Thyroid gland (tissue), 4 donors: ENCODE measurements around the gene GPAM. TPM values are rescaled to one million over a fixed set of nuclear protein-coding genes. Genes with fewer than 3 reads are reported as not detected.
A peak's percentile ranks its signal among the peaks of the same experiment; 100 is the strongest.

Source experiments
- DNase-seq, 2 donors: peaks; one replicate each; pipeline ENCODE4 v3.0.0-alpha.2; 2019
- H3K27ac ChIP-seq, 3 donors: fragments of 200-600 bp; sonication (generic); 1 replicate in 2 of 3; 2 replicates in 1 of 3; pipeline ENCODE4 v1.5.1; 2016 to 2019; ENCODE audit warnings: mild to moderate bottlenecking in 1 of 3, moderate library complexity in 1 of 3
- H3K27me3 ChIP-seq: fragments of 200-600 bp; sonication (generic); one replicate; pipeline ENCODE4 v1.5.1; 2019
- H3K36me3 ChIP-seq, 2 donors: fragments of 200-600 bp; sonication (generic); one replicate each; pipeline ENCODE4 v1.5.1; 2016 to 2019
- H3K4me1 ChIP-seq, 2 donors: fragments of 200-600 bp; sonication (generic); one replicate each; pipeline ENCODE4 v1.5.1; 2017 to 2019
- H3K4me3 ChIP-seq, 3 donors: fragments of 200-600 bp; sonication (generic); replicated peaks in 1 of 3; 1 replicate in 2 of 3; 2 replicates in 1 of 3; pipeline ENCODE4 v1.5.1; 2016; ENCODE audit warnings: mild to moderate bottlenecking in 1 of 3
- H3K9me3 ChIP-seq: fragments of 200-600 bp; sonication (generic); one replicate; pipeline ENCODE4 v1.5.1; 2017
- CTCF ChIP-seq, 6 experiments: fragments of 200-600 bp in 3 of 6; fragments of 450-650 bp in 3 of 6; sonication (generic) in 3 of 6; IDR thresholded peaks; one replicate each; pipeline ENCODE4 v1.5.1; 2016 to 2019; ENCODE audit warnings: antibody characterized with exemption in 6 of 6, mild to moderate bottlenecking in 2 of 6, inconsistent platforms in 1 of 6, moderate library complexity in 1 of 6
- POLR2A ChIP-seq, 2 donors: fragments of 450-650 bp; IDR thresholded peaks; one replicate each; pipeline ENCODE4 v1.6.1; 2017; ENCODE audit warnings: antibody characterized with exemption in 2 of 2, mild to moderate bottlenecking in 2 of 2, moderate library complexity in 1 of 2
- WGBS, 2 donors: methylation state at CpG; one replicate each; pipeline ENCODE4 v1.1.5; 2017; 5-methylcytosine and 5-hydroxymethylcytosine counted together
- intact Hi-C: fragments of 100-400 bp; cut with DNase I; formaldehyde crosslinking; loops from one replicate; pipeline ENCODE4 v1.15.1; 2023
- total RNA-seq, 4 donors: library from RNA; depleted of rRNA; stranded (reverse); fragments of >200 nt; gene quantifications; one replicate each; pipeline ENCODE4 v1.2.3, GENCODE V29; 2016

GPAM gene
- total RNA-seq, 4 donors from 2014 or later = 29.2 to 58.0 (median 40.8) TPM

GRCh38 chr10:112208997-112209396 lies 25.4 kb upstream of the GPAM start:
- no peaks in the 10 kb centered on the region for H3K9me3 ChIP-seq
- H3K27ac ChIP-seq = peak overlapping the region; percentile 59 to 78 (median 68)
- 84 to 93% methylated on average over 6 of the region's 6 CpGs for WGBS, 2 donors
- no peak overlapping the region for H3K4me3 ChIP-seq
- H3K27me3 ChIP-seq = no peaks in the 10 kb centered on the region
- H3K36me3 ChIP-seq = no peaks in the 10 kb centered on the region
- peaks cover 23 to 39% of the 10 kb centered on the region in 2 donors for H3K4me1 ChIP-seq
- intact Hi-C loops = no loop called here
- peak in 1 of 2 donors; percentile 7 for TF ChIP-seq POLR2A (IDR thresholded peaks at IDR 0.05)
- no peak for TF ChIP-seq CTCF (IDR thresholded peaks at IDR 0.05)
- DNase-seq = no peak

- Histone ChIP-seq H3K4me3 (no peak overlapping the region), H3K4me1 (peaks cover 23 to 39% of the 10 kb centered on the region in 2 donors), H3K27me3 (no peaks in the 10 kb centered on the region), H3K27ac (peak overlapping the region; percentile 59 to 78 (median 68)), H3K36me3 (no peaks in the 10 kb centered on the region), H3K9me3 (no peaks in the 10 kb centered on the region)
- TF ChIP-seq CTCF (IDR thresholded peaks at IDR 0.05) = no peak
- TF ChIP-seq POLR2A (IDR thresholded peaks at IDR 0.05) = no peak
- no peak for DNase-seq
- WGBS, 2 donors = 20 to 21% methylated on average over 4 of the region's 4 CpGs
- intact Hi-C loops = no loop called here
Measured at GRCh38 chr10:112208292-112208691, 24.7 kb upstream of the GPAM start.

GRCh38 chr10:112203328-112204076 lies 19.9 kb upstream of the GPAM start:
- DNase-seq = no peak
- H3K4me3 ChIP-seq = no peak overlapping the region
- H3K9me3 ChIP-seq = no peaks in the 10 kb centered on the region
- no peaks in the 10 kb centered on the region for H3K27me3 ChIP-seq
- H3K4me1 ChIP-seq = peaks cover 12 to 17% of the 10 kb centered on the region in 2 donors
- H3K27ac ChIP-seq = no peak overlapping the region
- intact Hi-C loops = no loop called here
- WGBS, 2 donors = 83 to 92% methylated on average over 4 of the region's 4 CpGs
- H3K36me3 ChIP-seq = no peaks in the 10 kb centered on the region
- no peak for TF ChIP-seq POLR2A (IDR thresholded peaks at IDR 0.05)
- no peak for TF ChIP-seq CTCF (IDR thresholded peaks at IDR 0.05)

- no peak overlapping the region for H3K4me3 ChIP-seq
- WGBS, 2 donors = 87 to 90% methylated on average over 6 of the region's 6 CpGs
- no peak for TF ChIP-seq CTCF (IDR thresholded peaks at IDR 0.05)
- H3K4me1 ChIP-seq = peaks cover 6 to 9% of the 10 kb centered on the region in 2 donors
- H3K27me3 ChIP-seq = no peaks in the 10 kb centered on the region
- intact Hi-C loops = no loop called here
- no peak overlapping the region for H3K27ac ChIP-seq
- no peaks in the 10 kb centered on the region for H3K9me3 ChIP-seq
- no peaks in the 10 kb centered on the region for H3K36me3 ChIP-seq
- DNase-seq = no peak
Measured at GRCh38 chr10:112202561-112203241, 19.1 kb upstream of the GPAM start.

- TF ChIP-seq POLR2A (IDR thresholded peaks at IDR 0.05) (no peak), CTCF (IDR thresholded peaks at IDR 0.05) (no peak)
- H3K4me3 ChIP-seq = no peak overlapping the region
- DNase-seq = no peak
- intact Hi-C loops = no loop called here
- H3K4me1 ChIP-seq = peaks cover 0 to 3% of the 10 kb centered on the region in 2 donors
- 96 to 100% methylated on average over 1 of the region's 1 CpG for WGBS, 2 donors
- H3K36me3 ChIP-seq = no peaks in the 10 kb centered on the region
- H3K27me3 ChIP-seq = no peaks in the 10 kb centered on the region
- H3K27ac ChIP-seq = no peak overlapping the region
- no peaks in the 10 kb centered on the region for H3K9me3 ChIP-seq
Measured at GRCh38 chr10:112202076-112202475, 18.5 kb upstream of the GPAM start.
